ENCODE results near the gene ERP27.

DNA sequence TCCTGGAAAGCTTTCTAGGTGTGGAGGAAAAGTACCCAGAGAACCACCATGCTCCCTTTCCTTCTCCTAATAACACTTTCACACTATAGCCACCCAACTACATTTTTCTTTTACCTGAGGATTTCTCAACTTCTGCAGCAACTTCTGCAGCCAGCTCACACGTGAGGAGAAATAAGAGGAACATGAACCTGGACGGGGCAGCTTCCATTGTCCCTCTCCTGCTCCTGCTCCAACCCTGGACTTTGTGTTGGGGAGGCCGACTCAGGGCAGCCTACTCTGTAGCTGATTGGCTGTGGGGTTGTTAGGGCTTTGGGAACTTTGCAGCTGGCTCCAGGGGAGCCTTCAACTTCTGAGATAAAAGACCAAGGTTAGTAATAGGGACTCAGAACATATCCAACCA, at the start of gene ERP27:
- TF ChIP-seq, protein P1, sequence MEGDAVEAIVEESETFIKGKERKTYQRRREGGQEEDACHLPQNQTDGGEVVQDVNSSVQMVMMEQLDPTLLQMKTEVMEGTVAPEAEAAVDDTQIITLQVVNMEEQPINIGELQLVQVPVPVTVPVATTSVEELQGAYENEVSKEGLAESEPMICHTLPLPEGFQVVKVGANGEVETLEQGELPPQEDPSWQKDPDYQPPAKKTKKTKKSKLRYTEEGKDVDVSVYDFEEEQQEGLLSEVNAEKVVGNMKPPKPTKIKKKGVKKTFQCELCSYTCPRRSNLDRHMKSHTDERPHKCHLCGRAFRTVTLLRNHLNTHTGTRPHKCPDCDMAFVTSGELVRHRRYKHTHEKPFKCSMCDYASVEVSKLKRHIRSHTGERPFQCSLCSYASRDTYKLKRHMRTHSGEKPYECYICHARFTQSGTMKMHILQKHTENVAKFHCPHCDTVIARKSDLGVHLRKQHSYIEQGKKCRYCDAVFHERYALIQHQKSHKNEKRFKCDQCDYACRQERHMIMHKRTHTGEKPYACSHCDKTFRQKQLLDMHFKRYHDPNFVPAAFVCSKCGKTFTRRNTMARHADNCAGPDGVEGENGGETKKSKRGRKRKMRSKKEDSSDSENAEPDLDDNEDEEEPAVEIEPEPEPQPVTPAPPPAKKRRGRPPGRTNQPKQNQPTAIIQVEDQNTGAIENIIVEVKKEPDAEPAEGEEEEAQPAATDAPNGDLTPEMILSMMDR (IDR thresholded peaks at IDR 0.05), result no peak
- no peak for TF ChIP-seq POLR2A (IDR thresholded peaks at IDR 0.05)

Measured in thyroid gland (tissue), 4 donors.